ENCODE data around the gene THOC6. TPM values are rescaled to one million over a fixed set of nuclear protein-coding genes. Genes with fewer than 3 reads are reported as not detected.

The THOC6 gene
- total and polyA plus RNA-seq, 9 of the 15 experiments (the other 6 are each of a cell fraction or from before 2014, with no cell fraction given), result 2.5 to 65.4 (median 42.3) TPM

- TF ChIP-seq FOXP4 (CRISPR knock-in tag; IDR thresholded peaks at IDR 0.05; ENCODE audit: borderline replicate concordance), result no peak
- TF ChIP-seq ZNF766 (CRISPR knock-in tag; conservative IDR thresholded peaks at IDR 0.05), result no peak
- TF ChIP-seq ZEB2 (IDR thresholded peaks at IDR 0.05), result no peak
- TF ChIP-seq RAD21 (CRISPR knock-in tag; conservative IDR thresholded peaks at IDR 0.05 in 1 of 2, IDR thresholded peaks at IDR 0.05 in 1 of 2), result peak; percentile 94 to 97
- no peak for TF ChIP-seq MECOM (CRISPR knock-in tag; IDR thresholded peaks at IDR 0.05)
- TF ChIP-seq FOXA1 (IDR thresholded peaks at IDR 0.05; ENCODE audit: borderline replicate concordance), result no peak
- no peak for TF ChIP-seq ZNF695 (CRISPR knock-in tag; IDR thresholded peaks at IDR 0.05)
- no peak for TF ChIP-seq CUX1 (CRISPR knock-in tag; IDR thresholded peaks at IDR 0.05)
- no peak for TF ChIP-seq SAFB2 (IDR thresholded peaks at IDR 0.05; ENCODE audit: borderline replicate concordance, low read depth, low read length, severe bottlenecking)
- TF ChIP-seq, protein P1, sequence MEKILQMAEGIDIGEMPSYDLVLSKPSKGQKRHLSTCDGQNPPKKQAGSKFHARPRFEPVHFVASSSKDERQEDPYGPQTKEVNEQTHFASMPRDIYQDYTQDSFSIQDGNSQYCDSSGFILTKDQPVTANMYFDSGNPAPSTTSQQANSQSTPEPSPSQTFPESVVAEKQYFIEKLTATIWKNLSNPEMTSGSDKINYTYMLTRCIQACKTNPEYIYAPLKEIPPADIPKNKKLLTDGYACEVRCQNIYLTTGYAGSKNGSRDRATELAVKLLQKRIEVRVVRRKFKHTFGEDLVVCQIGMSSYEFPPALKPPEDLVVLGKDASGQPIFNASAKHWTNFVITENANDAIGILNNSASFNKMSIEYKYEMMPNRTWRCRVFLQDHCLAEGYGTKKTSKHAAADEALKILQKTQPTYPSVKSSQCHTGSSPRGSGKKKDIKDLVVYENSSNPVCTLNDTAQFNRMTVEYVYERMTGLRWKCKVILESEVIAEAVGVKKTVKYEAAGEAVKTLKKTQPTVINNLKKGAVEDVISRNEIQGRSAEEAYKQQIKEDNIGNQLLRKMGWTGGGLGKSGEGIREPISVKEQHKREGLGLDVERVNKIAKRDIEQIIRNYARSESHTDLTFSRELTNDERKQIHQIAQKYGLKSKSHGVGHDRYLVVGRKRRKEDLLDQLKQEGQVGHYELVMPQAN (IDR thresholded peaks at IDR 0.05; ENCODE audit: borderline replicate concordance), result peak; percentile 46; the same call in 1 of the 2 replicates
- no peak for TF ChIP-seq ZKSCAN8 (CRISPR knock-in tag; IDR thresholded peaks at IDR 0.05)
- no peak for TF ChIP-seq GTF2E2 (tag; IDR thresholded peaks at IDR 0.05)
- 0 out of 2 replicates have a peak, but pooled peaks have one; percentile 56 for TF ChIP-seq KLF1 (tag; IDR thresholded peaks at IDR 0.05)
- TF ChIP-seq MYC (IDR thresholded peaks at IDR 0.05; ENCODE audit: low read depth, low read length), result peak; percentile 79
- no peak for TF ChIP-seq MYC (CRISPR knock-in tag; IDR thresholded peaks at IDR 0.05; ENCODE audit: borderline replicate concordance, low read depth)
- TF ChIP-seq TGIF2 (CRISPR knock-in tag; IDR thresholded peaks at IDR 0.05), result peak; percentile 85; the same call in 1 of the 2 replicates
Measured at GRCh38 chr16:3059041-3059722, 35.3 kb downstream of the THOC6 start (continued).

Measured in K562 (cell line).